Activated CD4-positive, alpha-beta T cell treated with anti-CD3 and anti-CD28 coated beads, Interleukin-2, amount 50 U/mL, for 4 hours (primary cell): ENCODE measurements around the gene AJM1.
A peak's percentile ranks its signal among the peaks of the same experiment; 100 is the strongest.

Source experiments
- DNase-seq, 2 experiments: peaks; one replicate each; pipeline ENCODE4 v3.0.0-alpha.2; 2020

The AJM1 gene

DNA sequence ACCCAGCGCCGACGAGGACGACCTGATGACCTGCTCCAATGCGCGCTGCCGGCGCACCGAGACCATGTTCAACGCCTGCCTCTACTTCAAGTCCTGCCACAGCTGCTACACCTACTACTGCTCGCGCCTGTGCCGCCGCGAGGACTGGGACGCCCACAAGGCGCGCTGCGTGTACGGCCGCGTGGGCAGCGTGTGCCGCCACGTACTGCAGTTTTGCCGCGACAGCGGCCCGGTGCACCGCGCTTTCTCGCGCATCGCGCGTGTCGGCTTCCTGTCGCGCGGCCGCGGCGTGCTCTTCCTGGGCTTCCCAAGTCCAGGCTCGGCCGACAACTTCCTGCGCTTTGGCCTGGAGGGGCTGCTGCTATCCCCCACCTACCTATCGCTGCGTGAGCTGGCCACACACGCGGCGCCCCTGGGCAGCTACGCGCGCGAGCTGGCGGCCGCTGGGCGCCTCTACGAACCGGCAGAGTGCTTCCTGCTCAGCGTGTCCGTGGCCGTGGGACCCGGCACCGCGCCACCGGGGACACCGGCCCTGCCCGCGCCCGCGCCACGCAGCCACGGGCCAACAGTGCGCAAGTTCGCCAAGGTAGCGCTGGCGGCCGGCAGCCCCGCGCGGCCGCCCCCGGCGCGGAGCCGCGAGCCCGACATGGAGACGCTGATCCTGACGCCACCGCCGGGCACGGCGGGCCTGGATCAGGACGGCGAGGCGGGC, 4.3 kb downstream of the AJM1 start:
- peak in 1 of 2 experiments; percentile 40 for DNase-seq

DNA sequence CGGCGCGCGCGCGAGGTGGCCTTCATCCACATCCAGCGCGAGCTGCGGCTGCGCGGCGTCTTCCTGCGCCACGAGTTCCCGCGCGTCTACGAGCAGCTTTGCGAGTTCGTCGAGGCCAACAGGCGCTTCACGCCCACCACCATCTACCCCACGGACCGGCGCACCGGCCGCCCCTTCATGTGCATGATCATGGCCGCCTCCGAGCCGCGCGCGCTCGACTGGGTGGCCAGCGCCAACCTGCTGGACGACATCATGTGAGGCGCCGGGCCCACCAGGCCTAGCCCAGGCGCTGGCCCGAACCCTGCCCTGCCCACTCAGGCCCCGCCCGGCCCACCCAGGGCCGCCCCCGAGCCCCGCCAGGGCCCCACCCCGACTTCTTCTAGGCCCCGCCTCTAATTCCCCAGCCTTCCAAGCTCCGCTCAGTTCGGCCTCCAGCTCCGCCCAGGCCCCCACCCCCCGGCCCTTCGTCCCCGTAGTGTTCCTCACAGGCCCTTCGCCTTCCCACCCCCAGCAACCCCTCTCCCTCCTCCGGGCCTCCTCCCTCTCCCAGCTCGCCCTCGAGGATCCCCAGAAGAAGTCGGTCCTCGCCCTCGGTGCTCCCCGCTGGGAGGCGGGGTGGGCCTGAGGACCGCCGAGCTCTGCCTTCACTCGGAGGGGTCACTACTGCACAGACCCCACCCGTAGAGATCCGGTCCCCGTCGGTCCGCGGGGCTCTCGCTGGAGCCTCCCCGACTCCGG, 5.0 kb downstream of the AJM1 start:
- DNase-seq: no peak

DNA sequence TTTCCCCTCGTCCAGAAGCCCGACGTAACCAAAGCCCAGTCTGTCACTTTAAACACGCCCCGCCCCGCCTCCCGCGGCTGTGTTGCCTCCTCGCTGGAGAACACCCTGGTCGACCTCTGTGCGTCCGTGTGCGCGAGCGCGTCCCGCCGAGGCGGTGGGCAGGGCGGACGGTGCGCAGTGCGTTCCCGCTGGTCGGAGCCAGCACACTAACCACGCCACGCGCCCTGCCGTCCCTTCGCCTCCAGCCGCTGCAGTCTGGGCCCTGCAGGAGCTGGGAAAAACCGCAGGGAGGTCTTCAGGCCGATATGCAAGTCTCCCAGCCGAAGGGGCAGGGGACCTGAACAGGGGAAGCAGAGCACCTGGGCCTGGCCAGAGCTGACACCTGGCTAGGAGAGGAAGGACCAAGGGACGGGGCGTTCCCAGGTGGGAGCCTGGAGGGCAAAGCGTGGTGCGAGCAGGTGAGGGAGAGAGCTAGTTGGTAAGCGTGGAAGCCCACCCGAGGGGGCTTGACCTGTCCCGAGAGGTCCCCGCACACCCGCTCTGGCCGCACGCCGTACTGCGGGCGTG, 5.6 kb downstream of the AJM1 start:
- peak; percentile 58 to 60 for DNase-seq

DNA sequence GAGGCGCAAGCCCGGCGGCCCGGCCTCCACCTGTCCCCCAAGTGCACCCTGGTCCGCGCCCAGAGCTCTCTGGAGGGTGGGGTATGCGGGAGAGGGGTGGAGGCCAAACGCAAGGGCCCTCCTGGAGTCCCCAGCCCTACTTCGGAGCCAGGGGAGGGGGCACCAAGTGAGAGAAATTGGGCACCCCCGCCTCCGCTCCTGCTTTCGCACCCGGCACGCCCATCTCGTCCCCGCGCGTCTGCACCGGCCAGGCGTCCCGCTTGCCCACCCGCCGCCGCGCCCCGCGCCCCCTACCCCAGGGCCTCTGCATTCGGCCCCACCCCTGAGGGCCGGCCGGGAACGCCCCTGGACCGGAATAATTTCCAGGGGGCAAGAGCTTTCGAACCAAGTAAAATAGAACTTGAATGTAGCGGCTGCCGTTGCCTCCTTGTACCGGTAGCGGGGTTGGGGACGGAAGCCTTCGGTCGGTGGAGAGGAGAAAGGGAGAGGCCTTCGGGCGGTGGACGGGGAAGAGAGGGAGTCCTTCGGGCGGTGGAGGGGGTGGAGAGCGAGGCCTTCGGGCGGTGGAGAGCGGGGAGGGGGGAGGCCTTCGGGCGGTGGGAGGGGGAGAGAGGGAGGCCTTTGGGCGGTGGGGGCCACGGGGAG, 6.2 kb downstream of the AJM1 start:
- peak in 1 of 2 experiments; percentile 35 for DNase-seq

DNA sequence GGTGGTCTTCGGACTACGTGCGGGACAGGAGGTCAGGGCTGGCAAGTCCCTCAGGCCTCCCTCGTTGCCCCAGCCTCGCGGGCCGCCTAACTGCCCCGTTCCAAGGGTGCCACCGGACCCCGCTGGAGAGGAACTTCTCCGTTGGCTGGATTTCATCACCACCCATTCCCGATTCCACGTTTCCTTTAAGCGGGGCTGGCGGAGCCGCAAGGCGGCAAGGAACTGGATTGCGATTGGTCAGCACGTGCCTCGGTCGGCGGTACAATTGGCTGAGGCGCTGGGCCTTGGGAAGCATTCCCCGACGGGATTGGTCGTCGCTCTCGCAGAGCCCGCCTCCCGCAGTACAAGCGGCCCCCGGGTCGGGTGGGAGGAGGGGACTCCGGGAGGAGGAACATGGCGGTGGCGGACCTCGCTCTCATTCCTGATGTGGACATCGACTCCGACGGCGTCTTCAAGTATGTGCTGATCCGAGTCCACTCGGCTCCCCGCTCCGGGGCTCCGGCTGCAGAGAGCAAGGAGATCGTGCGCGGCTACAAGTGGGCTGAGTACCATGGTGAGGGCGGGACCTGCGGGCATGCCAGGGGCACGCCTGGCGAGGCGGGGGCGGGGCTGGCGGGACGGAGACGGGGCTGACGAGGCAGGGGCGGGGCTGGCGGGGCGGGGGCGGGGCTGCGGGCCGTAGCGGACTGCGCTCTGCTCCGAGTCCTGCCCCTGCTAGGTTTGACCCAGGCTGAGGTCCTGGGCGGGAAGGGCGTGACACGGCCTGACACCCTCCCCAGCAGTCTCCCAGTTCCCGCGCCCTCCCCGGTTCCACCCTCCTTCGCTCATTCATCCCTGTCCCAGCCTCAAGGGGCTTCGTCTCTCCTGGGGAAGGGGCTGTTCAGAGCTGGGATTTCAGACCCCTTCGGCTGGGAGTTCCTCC, 7.0 kb downstream of the AJM1 start, which contains the start of gene PHPT1:
TSS of gene PHPT1 (plus strand) at position 372 of the 922 bp plus-strand sequence. CDS start at position 394, 22 bp downstream.
- DNase-seq: peak; percentile 95

DNA sequence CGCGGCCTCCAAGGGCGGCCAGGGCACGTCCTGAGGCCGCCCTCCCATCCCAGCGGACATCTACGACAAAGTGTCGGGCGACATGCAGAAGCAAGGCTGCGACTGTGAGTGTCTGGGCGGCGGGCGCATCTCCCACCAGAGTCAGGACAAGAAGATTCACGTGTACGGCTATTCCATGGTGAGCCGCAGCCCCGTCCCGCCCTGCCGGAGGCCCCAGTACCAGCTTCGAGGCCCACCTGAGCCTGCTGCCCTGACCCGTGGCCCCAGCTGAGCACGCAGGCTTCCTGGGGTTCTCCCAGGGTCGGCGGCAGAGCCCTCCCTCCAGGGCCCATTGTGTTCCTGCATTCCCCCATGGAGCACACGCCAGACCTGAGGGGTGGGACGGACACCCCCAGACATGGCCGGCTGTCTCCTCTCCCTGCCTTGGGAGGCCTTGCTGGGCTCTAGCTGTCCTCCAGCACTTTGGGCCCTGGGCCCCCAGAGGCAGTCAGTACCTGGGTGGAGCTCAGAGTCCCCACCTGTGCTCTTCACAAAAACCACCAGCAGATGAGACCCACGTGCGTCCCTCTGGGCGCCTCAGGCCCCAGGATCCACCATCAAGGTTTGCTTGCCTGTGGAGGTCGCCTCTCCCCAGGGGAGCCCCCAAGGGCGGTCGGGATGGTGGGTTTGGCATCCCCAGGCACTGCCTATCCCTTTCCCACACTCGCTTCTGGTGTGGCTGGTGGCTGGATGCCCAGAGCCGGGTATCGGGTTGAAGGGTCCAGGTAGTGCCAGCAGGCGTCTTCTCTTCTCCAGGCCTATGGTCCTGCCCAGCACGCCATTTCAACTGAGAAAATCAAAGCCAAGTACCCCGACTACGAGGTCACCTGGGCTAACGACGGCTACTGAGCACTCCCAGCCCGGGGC, 7.9 kb downstream of the AJM1 start:
- no peak for DNase-seq

DNA sequence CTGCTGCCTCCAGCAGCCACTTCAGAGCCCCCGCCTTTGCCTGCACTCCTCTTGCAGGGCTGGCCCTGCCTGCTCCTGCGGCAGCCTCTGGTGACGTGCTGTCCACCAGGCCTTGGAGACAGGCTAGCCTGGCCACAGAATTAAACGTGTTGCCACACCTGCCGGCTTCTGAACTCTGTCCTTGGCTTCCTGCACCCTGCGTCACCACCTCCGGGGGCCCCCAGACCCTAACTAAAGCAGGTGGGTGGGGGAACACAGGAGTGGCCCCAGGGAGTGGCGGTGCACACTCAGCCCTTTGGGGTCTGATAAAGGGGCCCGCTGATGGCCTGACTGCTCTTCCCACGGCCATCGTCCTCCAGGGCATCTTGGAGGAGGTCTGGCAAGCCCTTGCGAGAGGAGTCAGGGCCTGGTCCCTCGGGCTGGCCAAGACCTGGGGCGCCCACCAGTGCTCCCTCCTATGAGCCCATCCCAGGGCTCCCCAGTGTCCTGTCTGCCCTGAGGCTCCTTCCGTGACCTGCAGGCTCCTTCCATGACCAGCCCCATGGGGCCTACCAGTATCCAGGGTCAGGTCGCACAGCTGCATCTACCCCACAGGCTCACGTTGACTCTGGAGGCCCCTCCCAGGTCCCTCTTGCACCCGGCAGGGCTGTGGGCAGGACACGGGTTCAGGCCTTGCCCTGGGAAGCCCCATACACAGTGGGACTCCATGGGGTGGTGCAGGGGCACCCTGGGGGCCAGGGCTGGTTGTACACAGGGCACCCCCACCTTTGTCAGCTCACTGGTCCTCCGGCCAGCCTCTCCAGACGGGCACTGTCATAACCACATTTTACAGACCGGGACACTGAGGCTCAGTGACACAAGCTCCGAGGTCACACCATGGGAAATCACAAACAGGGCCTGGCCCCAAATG, 8.8 kb downstream of the AJM1 start:
- DNase-seq: no peak

DNA sequence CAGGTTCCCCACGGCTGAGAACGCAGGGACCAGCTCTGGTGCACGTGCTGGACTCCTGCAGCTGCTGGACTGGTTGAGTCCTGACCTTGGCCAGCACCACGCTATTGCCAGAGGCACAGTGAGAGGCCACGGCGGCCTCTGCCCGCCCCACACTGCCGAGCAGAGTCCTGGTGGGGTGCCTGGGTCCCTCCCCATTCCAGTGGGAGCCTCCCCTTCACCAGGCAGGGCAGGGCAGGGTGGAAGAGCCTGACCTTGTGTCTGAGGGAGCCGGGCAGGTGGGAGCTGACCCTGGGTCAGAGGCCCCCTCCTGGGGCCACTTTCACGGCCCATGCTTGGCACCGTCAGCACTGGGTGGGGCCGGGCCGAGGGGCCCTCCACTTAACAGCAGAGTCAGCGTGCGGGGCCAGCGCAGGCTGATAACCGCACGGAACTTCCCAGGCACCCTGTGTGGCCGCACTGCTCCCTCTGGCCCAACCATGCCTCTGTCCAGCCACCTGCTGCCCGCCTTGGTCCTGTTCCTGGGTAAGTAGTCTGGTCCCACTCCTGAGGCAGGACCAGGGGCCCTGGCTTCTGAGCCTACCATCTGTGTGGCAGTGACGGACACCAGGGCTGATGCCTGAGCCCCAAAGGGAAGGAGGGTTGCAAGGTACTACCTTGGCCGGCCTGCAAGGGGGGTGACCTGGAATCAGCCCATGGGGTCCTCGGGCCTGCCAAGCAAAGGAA, 9.8 kb downstream of the AJM1 start, which contains the start of gene MAMDC4:
TSS of gene MAMDC4 (plus strand) at position 406 of the 723 bp plus-strand sequence. CDS start at position 477, 71 bp downstream.
- DNase-seq: no peak

DNA sequence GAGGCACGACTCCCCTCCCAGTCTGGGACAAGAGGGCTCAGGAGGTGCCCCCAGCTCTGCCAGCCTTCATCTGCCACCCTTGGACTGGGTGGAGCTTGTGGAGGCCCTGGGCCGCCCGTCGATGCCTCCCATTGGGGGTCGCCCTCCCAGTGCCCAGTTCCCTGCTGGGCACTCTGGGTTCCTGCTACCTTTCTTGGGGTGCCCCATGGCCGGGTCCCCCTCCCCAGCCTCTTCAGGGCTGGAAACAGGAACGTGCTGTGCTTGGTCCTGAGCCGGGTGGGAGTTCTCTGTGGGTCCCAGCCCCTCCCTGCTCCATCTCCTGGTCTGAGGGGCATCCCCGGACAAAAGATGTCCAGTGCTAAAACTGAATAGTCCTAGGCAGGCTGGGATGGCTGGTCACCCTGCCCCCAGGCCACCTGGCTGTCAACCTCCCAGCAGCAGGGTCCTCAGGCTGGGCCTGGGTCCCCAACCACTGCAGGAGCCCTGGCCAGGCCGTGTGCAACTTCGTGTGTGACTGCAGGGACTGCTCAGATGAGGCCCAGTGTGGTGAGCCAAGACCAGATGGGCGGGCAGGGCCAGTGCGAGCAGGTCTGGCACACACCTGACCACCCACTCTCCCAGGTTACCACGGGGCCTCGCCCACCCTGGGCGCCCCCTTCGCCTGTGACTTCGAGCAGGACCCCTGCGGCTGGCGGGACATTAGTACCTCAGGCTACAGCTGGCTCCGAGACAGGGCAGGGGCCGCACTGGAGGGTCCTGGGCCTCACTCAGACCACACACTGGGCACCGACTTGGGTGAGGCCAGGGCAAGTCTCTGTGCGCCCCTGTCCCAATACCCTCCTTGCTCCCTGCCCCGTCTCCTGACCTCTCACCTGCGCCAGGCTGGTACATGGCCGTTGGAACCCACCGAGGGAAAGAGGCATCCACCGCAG, 10.7 kb downstream of the AJM1 start:
- no peak for DNase-seq

DNA sequence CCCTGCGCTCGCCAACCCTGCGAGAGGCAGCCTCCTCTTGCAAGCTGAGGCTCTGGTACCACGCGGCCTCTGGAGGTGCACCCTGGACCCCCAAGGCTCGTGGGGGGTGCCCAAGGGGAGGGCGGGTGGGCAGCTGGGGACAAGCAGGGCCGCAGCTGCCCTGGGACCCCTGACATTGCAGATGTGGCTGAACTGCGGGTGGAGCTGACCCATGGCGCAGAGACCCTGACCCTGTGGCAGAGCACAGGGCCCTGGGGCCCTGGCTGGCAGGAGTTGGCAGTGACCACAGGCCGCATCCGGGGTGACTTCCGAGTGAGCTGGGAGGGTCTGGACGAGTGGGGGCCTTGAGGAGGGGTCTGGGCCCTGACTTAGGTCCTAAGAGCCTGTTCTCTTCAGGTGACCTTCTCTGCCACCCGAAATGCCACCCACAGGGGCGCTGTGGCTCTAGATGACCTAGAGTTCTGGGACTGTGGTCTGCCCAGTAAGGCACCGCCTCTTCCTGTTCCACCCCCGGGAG, 11.4 kb downstream of the AJM1 start:
- no peak for DNase-seq

DNA sequence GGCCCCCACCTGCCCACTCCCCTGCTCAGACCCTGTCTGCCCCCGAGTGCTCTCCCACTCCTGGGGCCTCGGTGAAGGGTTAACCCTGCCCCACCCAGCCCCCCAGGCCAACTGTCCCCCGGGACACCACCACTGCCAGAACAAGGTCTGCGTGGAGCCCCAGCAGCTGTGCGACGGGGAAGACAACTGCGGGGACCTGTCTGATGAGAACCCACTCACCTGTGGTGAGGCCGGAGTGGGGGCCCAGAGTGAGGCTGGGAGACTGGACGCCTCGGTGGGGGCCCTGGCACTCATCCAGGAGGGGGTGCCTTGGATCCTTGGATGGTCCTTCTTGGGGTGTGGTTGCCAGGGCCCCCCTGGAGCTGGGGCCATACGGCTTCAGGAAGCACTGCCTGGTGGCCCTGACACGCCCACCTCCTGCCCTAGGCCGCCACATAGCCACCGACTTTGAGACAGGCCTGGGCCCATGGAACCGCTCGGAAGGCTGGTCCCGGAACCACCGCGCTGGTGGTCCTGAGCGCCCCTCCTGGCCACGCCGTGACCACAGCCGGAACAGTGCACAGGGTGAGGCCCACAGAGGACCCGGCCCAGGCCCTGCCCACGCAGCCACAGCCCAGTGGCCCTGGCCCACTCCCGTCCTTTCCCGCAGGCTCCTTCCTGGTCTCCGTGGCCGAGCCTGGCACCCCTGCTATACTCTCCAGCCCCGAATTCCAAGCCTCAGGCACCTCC, 12.0 kb downstream of the AJM1 start:
- no peak for DNase-seq

DNA sequence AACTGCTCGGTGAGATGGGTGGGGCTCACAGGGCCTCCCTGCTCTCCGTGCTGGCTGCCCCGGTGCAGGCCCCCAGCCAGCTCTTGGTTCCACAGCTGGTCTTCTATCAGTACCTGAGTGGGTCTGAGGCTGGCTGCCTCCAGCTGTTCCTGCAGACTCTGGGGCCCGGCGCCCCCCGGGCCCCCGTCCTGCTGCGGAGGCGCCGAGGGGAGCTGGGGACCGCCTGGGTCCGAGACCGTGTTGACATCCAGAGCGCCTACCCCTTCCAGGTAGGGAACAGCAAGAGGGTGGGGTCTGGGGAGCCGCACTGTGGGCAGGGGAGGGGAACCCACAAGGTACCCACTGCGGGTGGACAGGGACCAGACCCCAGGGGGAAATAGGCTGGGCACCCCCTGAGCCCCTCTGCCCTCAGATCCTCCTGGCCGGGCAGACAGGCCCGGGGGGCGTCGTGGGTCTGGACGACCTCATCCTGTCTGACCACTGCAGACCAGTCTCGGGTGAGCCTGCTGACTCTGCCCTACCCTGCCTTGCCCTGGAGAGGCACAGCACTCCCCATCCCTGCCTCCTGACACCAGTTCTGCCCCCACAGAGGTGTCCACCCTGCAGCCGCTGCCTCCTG, 12.7 kb downstream of the AJM1 start:
- DNase-seq: no peak

DNA sequence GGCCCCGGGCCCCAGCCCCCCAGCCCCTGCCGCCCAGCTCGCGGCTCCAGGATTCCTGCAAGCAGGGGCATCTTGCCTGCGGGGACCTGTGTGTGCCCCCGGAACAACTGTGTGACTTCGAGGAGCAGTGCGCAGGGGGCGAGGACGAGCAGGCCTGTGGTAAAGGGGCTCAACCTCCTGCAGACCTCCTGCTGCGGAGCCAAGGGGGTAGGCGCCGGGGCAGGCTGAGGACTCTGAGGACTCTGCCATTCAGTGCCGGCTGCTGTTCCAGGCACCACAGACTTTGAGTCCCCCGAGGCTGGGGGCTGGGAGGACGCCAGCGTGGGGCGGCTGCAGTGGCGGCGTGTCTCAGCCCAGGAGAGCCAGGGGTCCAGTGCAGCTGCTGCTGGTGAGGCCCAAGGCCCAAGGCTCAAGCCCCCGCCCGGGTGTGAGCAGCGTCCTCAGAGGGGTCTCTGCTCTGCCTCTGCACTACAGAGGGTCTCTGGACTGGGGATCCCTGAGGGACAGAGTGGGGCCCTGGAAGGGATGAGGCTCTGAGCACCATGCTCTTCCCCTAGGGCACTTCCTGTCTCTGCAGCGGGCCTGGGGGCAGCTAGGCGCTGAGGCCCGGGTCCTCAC, 13.3 kb downstream of the AJM1 start:
- no peak for DNase-seq

DNA sequence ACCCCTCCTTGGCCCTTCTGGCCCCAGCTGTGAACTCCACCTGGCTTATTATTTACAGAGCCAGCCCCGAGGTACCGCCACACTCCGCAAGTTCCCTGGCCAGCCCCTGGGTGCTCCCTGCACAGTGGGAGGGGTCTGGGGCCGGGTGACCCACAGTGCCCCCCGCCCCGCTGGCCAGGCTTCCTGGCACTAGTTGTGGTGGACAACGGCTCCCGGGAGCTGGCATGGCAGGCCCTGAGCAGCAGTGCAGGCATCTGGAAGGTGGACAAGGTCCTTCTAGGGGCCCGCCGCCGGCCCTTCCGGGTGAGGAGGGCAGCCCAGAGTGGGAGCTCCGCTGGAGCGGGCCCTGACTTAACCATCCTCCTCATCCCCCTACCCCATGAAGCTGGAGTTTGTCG, 13.8 kb downstream of the AJM1 start:
- no peak for DNase-seq

DNA sequence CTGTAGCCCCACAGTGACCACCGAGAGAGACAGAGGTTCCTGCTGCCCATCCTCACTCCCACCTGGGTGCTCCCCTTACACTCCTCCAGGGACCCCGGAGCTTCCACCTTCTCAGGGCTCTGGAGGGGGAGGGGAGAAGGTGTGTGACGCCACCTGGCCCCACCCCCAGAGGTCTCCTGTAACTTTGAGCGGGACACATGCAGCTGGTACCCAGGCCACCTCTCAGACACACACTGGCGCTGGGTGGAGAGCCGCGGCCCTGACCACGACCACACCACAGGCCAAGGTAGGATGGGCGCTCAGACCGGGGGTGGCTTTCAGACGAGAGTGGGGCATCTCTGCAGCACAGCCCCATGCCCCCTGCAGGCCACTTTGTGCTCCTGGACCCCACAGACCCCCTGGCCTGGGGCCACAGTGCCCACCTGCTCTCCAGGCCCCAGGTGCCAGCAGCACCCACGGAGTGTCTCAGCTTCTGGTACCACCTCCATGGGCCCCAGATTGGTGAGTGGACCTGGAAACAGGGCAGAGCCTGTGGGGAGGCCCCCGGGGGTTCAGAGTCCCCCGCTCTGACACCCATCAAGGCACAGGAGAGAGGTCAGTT, 14.4 kb downstream of the AJM1 start:
- no peak for DNase-seq

DNA sequence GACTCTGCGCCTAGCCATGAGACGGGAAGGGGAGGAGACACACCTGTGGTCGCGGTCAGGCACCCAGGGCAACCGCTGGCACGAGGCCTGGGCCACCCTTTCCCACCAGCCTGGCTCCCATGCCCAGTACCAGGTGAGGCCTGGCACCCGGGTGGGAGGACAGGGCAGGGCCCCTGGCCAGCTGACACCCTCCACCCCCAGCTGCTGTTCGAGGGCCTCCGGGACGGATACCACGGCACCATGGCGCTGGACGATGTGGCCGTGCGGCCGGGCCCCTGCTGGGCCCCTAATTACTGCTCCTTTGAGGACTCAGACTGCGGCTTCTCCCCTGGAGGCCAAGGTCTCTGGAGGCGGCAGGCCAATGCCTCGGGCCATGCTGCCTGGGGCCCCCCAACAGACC, 14.9 kb downstream of the AJM1 start:
- DNase-seq: no peak
